ENCODE results near the gene ATF5. TPM values are rescaled to one million over a fixed set of nuclear protein-coding genes. Genes with fewer than 3 reads are reported as not detected.
"Not testable (repeated sequence)": the region's sequence is repeated elsewhere in the genome, so short reads cannot be mapped to it uniquely, and the experiment has no call there.

The ATF5 gene
- total RNA-seq, 2 experiments from 2014 or later = 6.9 TPM

- Mint-ChIP-seq H3K4me1 (peaks cover 14% of the 10 kb centered on the region), H3K27ac (no peak overlapping the region), H3K27me3 (peaks cover 18% of the 10 kb centered on the region), H3K4me3 (no peak overlapping the region), H3K36me3 (no peaks in the 10 kb centered on the region), H3K9me3 (no peaks in the 10 kb centered on the region)
- POLR2A ChIA-PET = no interaction called here
- ATAC-seq (ENCODE audit: low read depth) (no peak), DNase-seq (no peak)
Observed at GRCh38 chr19:49951806-49952478, 22.9 kb downstream of the ATF5 start.

- no peaks in the 10 kb centered on the region for H3K36me3 Mint-ChIP-seq
- H3K9me3 Mint-ChIP-seq = no peaks in the 10 kb centered on the region
- no peak overlapping the region for H3K4me3 Mint-ChIP-seq
- H3K27me3 Mint-ChIP-seq = peaks cover 18% of the 10 kb centered on the region
- peaks cover 14% of the 10 kb centered on the region for H3K4me1 Mint-ChIP-seq
- DNase-seq = no peak
- POLR2A ChIA-PET = no interaction called here
- H3K27ac Mint-ChIP-seq = no peak overlapping the region
- ATAC-seq (ENCODE audit: low read depth) = no peak
Observed at GRCh38 chr19:49952479-49952836, 23.5 kb downstream of the ATF5 start.

- POLR2A ChIA-PET = no interaction called here
- peaks cover 18% of the 10 kb centered on the region for H3K27me3 Mint-ChIP-seq
- H3K36me3 Mint-ChIP-seq = no peaks in the 10 kb centered on the region
- no peak overlapping the region for H3K4me3 Mint-ChIP-seq
- H3K4me1 Mint-ChIP-seq = peaks cover 14% of the 10 kb centered on the region
- no peak for DNase-seq
- no peak overlapping the region for H3K27ac Mint-ChIP-seq
- no peaks in the 10 kb centered on the region for H3K9me3 Mint-ChIP-seq
- no peak for ATAC-seq (ENCODE audit: low read depth)
Observed at GRCh38 chr19:49952906-49953305, 23.9 kb downstream of the ATF5 start.

- Mint-ChIP-seq H3K9me3 (no peaks in the 10 kb centered on the region), H3K4me1 (peaks cover 14% of the 10 kb centered on the region), H3K4me3 (no peak overlapping the region), H3K27ac (no peak overlapping the region), H3K27me3 (peaks cover 18% of the 10 kb centered on the region), H3K36me3 (no peaks in the 10 kb centered on the region)
- POLR2A ChIA-PET = no interaction called here
- DNase-seq (no peak), ATAC-seq (ENCODE audit: low read depth) (no peak)
Observed at GRCh38 chr19:49953416-49953815, 24.4 kb downstream of the ATF5 start.

- DNase-seq (no peak), ATAC-seq (ENCODE audit: low read depth) (no peak)
- peaks cover 18% of the 10 kb centered on the region for H3K27me3 Mint-ChIP-seq
- H3K9me3 Mint-ChIP-seq = no peaks in the 10 kb centered on the region
- peaks cover 14% of the 10 kb centered on the region for H3K4me1 Mint-ChIP-seq
- no peaks in the 10 kb centered on the region for H3K36me3 Mint-ChIP-seq
- POLR2A ChIA-PET = no interaction called here
- H3K4me3 Mint-ChIP-seq = no peak overlapping the region
- no peak overlapping the region for H3K27ac Mint-ChIP-seq
Observed at GRCh38 chr19:49954092-49954829, 25.3 kb downstream of the ATF5 start.

- DNase-seq (no peak), ATAC-seq (ENCODE audit: low read depth) (no peak)
- Mint-ChIP-seq H3K27ac (no peak overlapping the region), H3K4me1 (peaks cover 14% of the 10 kb centered on the region), H3K36me3 (no peaks in the 10 kb centered on the region), H3K9me3 (no peaks in the 10 kb centered on the region), H3K27me3 (peaks cover 18% of the 10 kb centered on the region), H3K4me3 (no peak overlapping the region)
- POLR2A ChIA-PET = no interaction called here
Observed at GRCh38 chr19:49954933-49955332, 25.9 kb downstream of the ATF5 start.

- DNase-seq (no peak), ATAC-seq (ENCODE audit: low read depth) (no peak)
- Mint-ChIP-seq H3K27ac (no peak overlapping the region), H3K36me3 (no peaks in the 10 kb centered on the region), H3K4me3 (no peak overlapping the region), H3K4me1 (peaks cover 14% of the 10 kb centered on the region), H3K27me3 (peaks cover 18% of the 10 kb centered on the region), H3K9me3 (no peaks in the 10 kb centered on the region)
- POLR2A ChIA-PET = no interaction called here
Observed at GRCh38 chr19:49956115-49956495, 27.1 kb downstream of the ATF5 start.

- Mint-ChIP-seq H3K27ac (no peak overlapping the region), H3K4me1 (peaks cover 14% of the 10 kb centered on the region), H3K27me3 (peaks cover 18% of the 10 kb centered on the region), H3K9me3 (no peaks in the 10 kb centered on the region), H3K36me3 (no peaks in the 10 kb centered on the region), H3K4me3 (no peak overlapping the region)
- ATAC-seq (ENCODE audit: low read depth) (no peak), DNase-seq (no peak)
- POLR2A ChIA-PET = interaction anchor here (0.7 kb wide), 1 partner anchor 19 kb away, joined by 4 read pairs; no protein-coding TSS in a partner anchor
Observed at GRCh38 chr19:49957262-49957915, 28.4 kb downstream of the ATF5 start.

GRCh38 chr19:49958144-49958543 lies 29.1 kb downstream of the ATF5 start:
- H3K4me3 Mint-ChIP-seq; H3K27ac Mint-ChIP-seq; DNase-seq; H3K9me3 Mint-ChIP-seq; POLR2A ChIA-PET; ATAC-seq (ENCODE audit: low read depth); H3K36me3 Mint-ChIP-seq: not testable (repeated sequence)
- Mint-ChIP-seq H3K4me1 (peaks cover 13% of the 10 kb centered on the region), H3K27me3 (peaks cover 19% of the 10 kb centered on the region)

GRCh38 chr19:49958596-49958995 lies 29.6 kb downstream of the ATF5 start:
- H3K27me3 Mint-ChIP-seq = peaks cover 15% of the 10 kb centered on the region
- H3K36me3 Mint-ChIP-seq; H3K4me3 Mint-ChIP-seq; ATAC-seq (ENCODE audit: low read depth); POLR2A ChIA-PET; DNase-seq; H3K4me1 Mint-ChIP-seq; H3K9me3 Mint-ChIP-seq; H3K27ac Mint-ChIP-seq: not testable (repeated sequence)

GRCh38 chr19:49959892-49960291 lies 30.9 kb downstream of the ATF5 start:
- H3K36me3 Mint-ChIP-seq; H3K4me3 Mint-ChIP-seq; ATAC-seq (ENCODE audit: low read depth); H3K27ac Mint-ChIP-seq; DNase-seq; H3K9me3 Mint-ChIP-seq; H3K4me1 Mint-ChIP-seq; H3K27me3 Mint-ChIP-seq; POLR2A ChIA-PET: not testable (repeated sequence)

- POLR2A ChIA-PET; H3K27me3 Mint-ChIP-seq; ATAC-seq (ENCODE audit: low read depth); H3K4me1 Mint-ChIP-seq; H3K9me3 Mint-ChIP-seq; H3K4me3 Mint-ChIP-seq; H3K36me3 Mint-ChIP-seq; DNase-seq; H3K27ac Mint-ChIP-seq: not testable (repeated sequence)
Observed at GRCh38 chr19:49960980-49961379, 32.0 kb downstream of the ATF5 start, which contains the start of gene SIGLEC11. Gene SIGLEC11, minus strand, starts transcription at chr19:49961172. Its CDS starts 91 bp downstream, at chr19:49961081.

- peaks cover 2% of the 10 kb centered on the region for H3K4me1 Mint-ChIP-seq
- H3K36me3 Mint-ChIP-seq = no peaks in the 10 kb centered on the region
- POLR2A ChIA-PET = no interaction called here
- no peak overlapping the region for H3K4me3 Mint-ChIP-seq
- H3K9me3 Mint-ChIP-seq = no peaks in the 10 kb centered on the region
- H3K27ac Mint-ChIP-seq = no peak overlapping the region
- peaks cover 6% of the 10 kb centered on the region for H3K27me3 Mint-ChIP-seq
- ATAC-seq (ENCODE audit: low read depth) = no peak
- no peak for DNase-seq
Observed at GRCh38 chr19:49968279-49968922, 39.4 kb downstream of the ATF5 start.

Measured in activated naive CD8-positive, alpha-beta T cell treated with anti-CD3 and anti-CD28 coated beads, Interleukin-2, amount 10 ng/mL, durations not matched to agents 7 days and 5 days (primary cell).